ENCODE data around the gene FLT3.

- TF ChIP-seq POLR2AphosphoS5 (IDR thresholded peaks at IDR 0.05; ENCODE audit: low read depth, low read length) (no peak), FOXM1 (IDR thresholded peaks at IDR 0.05; ENCODE audit: low read depth) (no peak), CTCF (IDR thresholded peaks at IDR 0.05) (no peak), RAD21 (IDR thresholded peaks at IDR 0.05; ENCODE audit: low read length) (no peak), YY1 (IDR thresholded peaks at IDR 0.05; ENCODE audit: low read depth) (no peak), IRF3 (IDR thresholded peaks at IDR 0.05; ENCODE audit: low read depth, low read length) (no peak), SIN3A (IDR thresholded peaks at IDR 0.05; ENCODE audit: borderline replicate concordance, low read depth, low read length) (no peak)
Measured at GRCh38 chr13:28056970-28057712, 43.2 kb downstream of the FLT3 start.
